ENCODE results near the gene RGS9.
"Not testable (repeated sequence)": the region's sequence is repeated elsewhere in the genome, so short reads cannot be mapped to it uniquely, and the experiment has no call there.

RGS9 gene

GRCh38 chr17:65137021-65137939, at the start of gene RGS9:
Gene RGS9 (plus strand): TSS chr17:65137370. CDS start chr17:65137541, 171 bp downstream.
- no peak for FAIRE-seq

GRCh38 chr17:65088621-65089360, 48.4 kb upstream of the RGS9 start:
- no peak for FAIRE-seq

GRCh38 chr17:65092262-65092661, 44.9 kb upstream of the RGS9 start:
- no peak for FAIRE-seq

- not testable (repeated sequence) for FAIRE-seq
Measured at GRCh38 chr17:65092721-65093356, 44.3 kb upstream of the RGS9 start.

- FAIRE-seq: no peak
Measured at GRCh38 chr17:65093930-65094329, 43.2 kb upstream of the RGS9 start.

GRCh38 chr17:65095465-65095864, 41.7 kb upstream of the RGS9 start:
- no peak for FAIRE-seq

- not testable (repeated sequence) for FAIRE-seq
Measured at GRCh38 chr17:65096382-65096781, 40.8 kb upstream of the RGS9 start.

GRCh38 chr17:65097110-65097509, 40.1 kb upstream of the RGS9 start:
- FAIRE-seq: no peak

- FAIRE-seq: no peak
Measured at GRCh38 chr17:65099475-65099874, 37.7 kb upstream of the RGS9 start.

- no peak for FAIRE-seq
Measured at GRCh38 chr17:65099941-65100315, 37.2 kb upstream of the RGS9 start.

GRCh38 chr17:65100316-65101140, 36.6 kb upstream of the RGS9 start:
- no peak for FAIRE-seq

GRCh38 chr17:65101371-65101770, 35.8 kb upstream of the RGS9 start:
- FAIRE-seq: no peak

GRCh38 chr17:65102235-65102634, 34.9 kb upstream of the RGS9 start:
- no peak for FAIRE-seq

- FAIRE-seq: no peak
Measured at GRCh38 chr17:65102788-65103187, 34.4 kb upstream of the RGS9 start.

- FAIRE-seq: no peak
Measured at GRCh38 chr17:65103431-65103830, 33.7 kb upstream of the RGS9 start.

- no peak for FAIRE-seq
Measured at GRCh38 chr17:65103896-65104295, 33.3 kb upstream of the RGS9 start.

GRCh38 chr17:65104541-65104940, 32.6 kb upstream of the RGS9 start:
- FAIRE-seq: no peak

GRCh38 chr17:65104973-65105372, 32.2 kb upstream of the RGS9 start:
- FAIRE-seq: no peak

- no peak for FAIRE-seq
Measured at GRCh38 chr17:65108152-65108551, 29.0 kb upstream of the RGS9 start.

GRCh38 chr17:65109543-65109942, 27.6 kb upstream of the RGS9 start:
- FAIRE-seq: no peak

- FAIRE-seq: no peak
Measured at GRCh38 chr17:65109990-65110680, 27.0 kb upstream of the RGS9 start.

- FAIRE-seq: no peak
Measured at GRCh38 chr17:65115839-65116238, 21.3 kb upstream of the RGS9 start.
